Testis (tissue), 2 donors: ENCODE results near the gene STIM1.

Source experiments
- CTCF ChIP-seq, 3 experiments: fragments of 450-650 bp in 2 of 3; fragments of 200-600 bp in 1 of 3; sonication (generic) in 1 of 3; IDR thresholded peaks; one replicate each; pipeline ENCODE4 v1.5.1; 2016 to 2019; ENCODE audit warnings: antibody characterized with exemption in 3 of 3, mild to moderate bottlenecking in 2 of 3, moderate library complexity in 1 of 3
- POLR2A ChIP-seq: fragments of 450-650 bp; IDR thresholded peaks from one replicate; pipeline ENCODE4 v1.6.1; 2017; ENCODE audit warnings: antibody characterized with exemption, mild to moderate bottlenecking, moderate library complexity

- TF ChIP-seq CTCF (IDR thresholded peaks at IDR 0.05) (no peak), POLR2A (no peak)
Observed at GRCh38 chr11:4071914-4072313, 216.4 kb downstream of the STIM1 start.
